Inferior parietal cortex (tissue), 1 donor: ENCODE data around the gene MYH9.
A peak's percentile ranks its signal among the peaks of the same experiment; 100 is the strongest.

ENCODE experiments used
- DNase-seq: peaks from one replicate; pipeline ENCODE4 v3.0.0-alpha.2; 2016; ENCODE audit errors: extremely low spot score

MYH9 gene

GRCh38 chr22:36331306-36331911 is 56.4 kb downstream of the MYH9 start:
- no peak for DNase-seq

GRCh38 chr22:36330655-36331305 is 57.0 kb downstream of the MYH9 start:
- DNase-seq: no peak

GRCh38 chr22:36330127-36330526 is 57.6 kb downstream of the MYH9 start:
- DNase-seq: no peak

- peak; percentile 48 for DNase-seq
Observed at GRCh38 chr22:36329254-36330078, 58.3 kb downstream of the MYH9 start.

- DNase-seq: no peak
Observed at GRCh38 chr22:36328635-36329253, 59.0 kb downstream of the MYH9 start.

GRCh38 chr22:36327922-36328551 is 59.7 kb downstream of the MYH9 start:
- peak; percentile 53 for DNase-seq

GRCh38 chr22:36326178-36327161 is 61.3 kb downstream of the MYH9 start:
- DNase-seq: no peak

GRCh38 chr22:36325154-36326031 is 62.4 kb downstream of the MYH9 start:
- DNase-seq: no peak

- DNase-seq: no peak
Observed at GRCh38 chr22:36324414-36324813, 63.4 kb downstream of the MYH9 start.

- DNase-seq: no peak
Observed at GRCh38 chr22:36323855-36324331, 63.9 kb downstream of the MYH9 start.

- DNase-seq: no peak
Observed at GRCh38 chr22:36323182-36323854, 64.4 kb downstream of the MYH9 start.

GRCh38 chr22:36322602-36322915 is 65.2 kb downstream of the MYH9 start:
- no peak for DNase-seq

- DNase-seq: no peak
Observed at GRCh38 chr22:36321797-36322601, 65.8 kb downstream of the MYH9 start.

GRCh38 chr22:36320553-36320952 is 67.2 kb downstream of the MYH9 start:
- DNase-seq: no peak

GRCh38 chr22:36319595-36320497 is 67.9 kb downstream of the MYH9 start:
- no peak for DNase-seq

- DNase-seq: no peak
Observed at GRCh38 chr22:36318442-36318841, 69.3 kb downstream of the MYH9 start.

- no peak for DNase-seq
Observed at GRCh38 chr22:36317658-36318271, 70.0 kb downstream of the MYH9 start.
